Trophoblast cell (in vitro differentiated cells and primary cell): ENCODE measurements around the gene UCHL3. TPM values are rescaled to one million over a fixed set of nuclear protein-coding genes. Genes with fewer than 3 reads are reported as not detected.

Experiments used
- DNase-seq, 2 donors: peaks; one replicate each; pipeline ENCODE4 v3.0.0-alpha.2; 2016
- H2AFZ ChIP-seq: 2 replicates; pipeline ENCODE4 v1.6.1; 2013; ENCODE audit warnings: low read length, moderate library complexity, mild to moderate bottlenecking; ENCODE audit not compliant: insufficient read depth, poor library complexity
- H2AK5ac ChIP-seq: 2 replicates; pipeline ENCODE4 v1.6.1; 2013; ENCODE audit warnings: mild to moderate bottlenecking, low read length
- H2BK120ac ChIP-seq: 2 replicates; pipeline ENCODE4 v1.6.1; 2013; ENCODE audit warnings: low read length, mild to moderate bottlenecking, moderate library complexity; ENCODE audit not compliant: insufficient read depth, poor library complexity
- H2BK12ac ChIP-seq: 2 replicates; pipeline ENCODE4 v1.6.1; 2013; ENCODE audit warnings: mild to moderate bottlenecking, low read length, moderate library complexity
- H2BK5ac ChIP-seq: 2 replicates; pipeline ENCODE4 v1.6.1; 2013; ENCODE audit warnings: low read length, low read depth, moderate library complexity, mild to moderate bottlenecking; ENCODE audit not compliant: poor library complexity
- H3K14ac ChIP-seq: 2 replicates; pipeline ENCODE4 v1.6.1; 2013; ENCODE audit warnings: mild to moderate bottlenecking, low read length
- H3K18ac ChIP-seq: 2 replicates; pipeline ENCODE4 v1.6.1; 2013; ENCODE audit warnings: mild to moderate bottlenecking, low read length
- H3K23ac ChIP-seq: 2 replicates; pipeline ENCODE4 v1.6.1; 2013; ENCODE audit warnings: low read length
- H3K27ac ChIP-seq: 2 replicates; pipeline ENCODE4 v1.5.1; 2013; ENCODE audit warnings: low read depth, mild to moderate bottlenecking, inconsistent platforms, low read length, moderate library complexity
- H3K27me3 ChIP-seq: 2 replicates; pipeline ENCODE4 v1.6.1; 2013; ENCODE audit warnings: inconsistent platforms, mild to moderate bottlenecking, low read length, moderate library complexity; ENCODE audit not compliant: insufficient read depth
- H3K36me3 ChIP-seq, 2 experiments: 1 replicate in 1 of 2; 2 replicates in 1 of 2; pipeline ENCODE4 v1.6.1; 2013; ENCODE audit warnings: low read length in 2 of 2, mild to moderate bottlenecking in 2 of 2, moderate library complexity in 1 of 2; ENCODE audit not compliant: insufficient read depth in 2 of 2, control insufficient read depth in 1 of 2
- H3K4ac ChIP-seq: 2 replicates; pipeline ENCODE4 v1.6.1; 2013; ENCODE audit warnings: low read depth, mild to moderate bottlenecking, low read length, moderate library complexity
- H3K4me1 ChIP-seq, 2 experiments: 1 replicate in 1 of 2; 2 replicates in 1 of 2; pipeline ENCODE4 v1.6.1; 2013; ENCODE audit warnings: low read length in 2 of 2, mild to moderate bottlenecking in 2 of 2, moderate library complexity in 1 of 2; ENCODE audit not compliant: insufficient read depth in 2 of 2, control insufficient read depth in 1 of 2
- H3K4me2 ChIP-seq: 2 replicates; pipeline ENCODE4 v1.6.1; 2013; ENCODE audit warnings: inconsistent platforms, mild to moderate bottlenecking, low read length, moderate library complexity
- H3K4me3 ChIP-seq: 2 replicates; pipeline ENCODE4 v1.5.1; 2013; ENCODE audit warnings: mild to moderate bottlenecking, low read depth, low read length, inconsistent platforms
- H3K79me1 ChIP-seq: one replicate; pipeline ENCODE4 v1.6.1; 2013; ENCODE audit warnings: low read length
- H3K79me2 ChIP-seq: 2 replicates; pipeline ENCODE4 v1.6.1; 2013; ENCODE audit warnings: low read length, mild to moderate bottlenecking; ENCODE audit not compliant: control insufficient read depth, insufficient read depth, poor library complexity
- H3K9ac ChIP-seq: 2 replicates; pipeline ENCODE4 v1.6.1; 2013; ENCODE audit warnings: mild to moderate bottlenecking, low read length
- H3K9me3 ChIP-seq: 2 replicates; pipeline ENCODE4 v1.6.1; 2013; ENCODE audit warnings: low read depth, mild to moderate bottlenecking, control low read depth, inconsistent platforms, low read length; ENCODE audit not compliant: insufficient read depth
- H4K12ac ChIP-seq: 2 replicates; pipeline ENCODE4 v1.6.1; 2013; ENCODE audit warnings: low read depth, mild to moderate bottlenecking, low read length, moderate library complexity
- H4K8ac ChIP-seq: 2 replicates; pipeline ENCODE4 v1.6.1; 2013; ENCODE audit warnings: low read depth, mild to moderate bottlenecking, low read length, moderate library complexity
- H4K91ac ChIP-seq: one replicate; pipeline ENCODE4 v1.6.1; 2013; ENCODE audit warnings: low read depth, mild to moderate bottlenecking, low read length, moderate library complexity
- WGBS: extraction: QIAGEN DNeasy Blood & Tissue Kit; methylation state at CpG from one replicate; pipeline ENCODE4 v1.1.7; 2013; ENCODE audit warnings: missing lambda C conversion rate; ENCODE audit not compliant: insufficient read length, insufficient coverage; ENCODE audit errors: extremely low coverage; 5-methylcytosine and 5-hydroxymethylcytosine counted together
- polyA plus RNA-seq: library from polyadenylated mRNA; stranded (reverse); fragments of 200-250 nt; gene quantifications from 2 replicates; pipeline ENCODE4 v1.2.3, GENCODE V29; 2013

UCHL3 gene
- polyA plus RNA-seq: 77.7 and 78.6 TPM in 2 replicates

DNA sequence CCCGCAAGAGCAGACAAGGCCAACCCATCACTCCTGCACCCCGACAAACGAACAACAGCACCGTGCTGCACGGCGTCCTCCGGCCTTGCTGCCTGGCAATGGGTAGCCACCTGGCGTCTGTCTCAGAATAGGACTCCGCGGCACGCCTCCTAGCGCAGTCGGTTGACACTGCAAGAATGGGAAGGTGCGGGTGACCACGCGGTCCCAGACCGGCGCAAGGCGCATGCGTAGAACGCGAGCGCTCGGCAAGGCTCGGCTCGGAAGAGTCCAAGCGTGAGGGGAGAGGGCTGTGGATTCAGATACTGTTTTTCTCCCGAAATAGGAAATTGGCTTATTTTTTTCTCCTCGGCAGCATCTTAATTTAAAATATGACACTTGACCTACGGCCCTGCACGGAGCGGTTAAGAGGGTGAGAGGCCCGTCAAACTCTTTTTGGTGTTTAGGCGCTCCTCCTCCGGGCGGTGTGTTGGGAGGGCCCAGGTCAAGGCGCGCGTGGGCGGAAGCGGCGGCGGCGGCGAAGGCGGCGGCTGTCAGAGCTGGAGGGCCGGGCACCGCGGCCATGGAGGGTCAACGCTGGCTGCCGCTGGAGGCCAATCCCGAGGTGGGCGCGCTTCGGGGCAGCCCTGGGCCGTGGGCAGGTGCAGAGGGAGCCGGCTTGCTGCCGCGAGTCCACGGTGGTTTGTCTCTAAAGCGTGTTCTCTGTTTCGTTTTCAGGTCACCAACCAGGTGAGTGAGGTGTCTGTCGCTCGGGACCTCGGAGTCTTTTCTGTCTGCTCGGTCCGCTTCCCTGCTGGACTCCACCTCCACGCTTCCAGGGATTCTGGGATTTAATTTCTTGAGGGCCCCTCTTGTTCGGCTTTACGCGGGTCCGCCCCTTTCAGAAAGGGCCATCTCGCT is at the start of gene UCHL3:
Gene UCHL3, plus strand, starts transcription at position 530 of the 897 bp plus-strand sequence. Its CDS starts 30 bp downstream, at position 560.
- no peak within 1 kb of the TSS for H3K23ac ChIP-seq
- no peak within 1 kb of the TSS for H2AK5ac ChIP-seq
- peak within 1 kb of the TSS; percentile 53 for H2BK5ac ChIP-seq
- H3K9ac ChIP-seq: peak within 1 kb of the TSS; percentile 94
- H2BK120ac ChIP-seq: peak within 1 kb of the TSS; percentile 58
- peak; percentile 97 to 100 for DNase-seq
- peak within 1 kb of the TSS; percentile 67 for H3K18ac ChIP-seq
- peak within 1 kb of the TSS; percentile 85 for H2AFZ ChIP-seq
- peaks cover 0 to 2% of the 10 kb centered on the region in 2 experiments for H3K4me1 ChIP-seq
- H3K4me3 ChIP-seq: peak within 1 kb of the TSS; percentile 96
- H3K4ac ChIP-seq: no peak within 1 kb of the TSS
- no CpG with 5 or more reads among the region's 74 CpGs for WGBS
- H4K8ac ChIP-seq: peak within 1 kb of the TSS; percentile 64
- peak within 1 kb of the TSS; percentile 34 for H2BK12ac ChIP-seq
- peak within 1 kb of the TSS; percentile 51 for H4K91ac ChIP-seq
- H3K27me3 ChIP-seq: no peaks in the 10 kb centered on the region
- peak within 1 kb of the TSS; percentile 74 for H3K4me2 ChIP-seq
- peak within 1 kb of the TSS; percentile 43 for H3K27ac ChIP-seq
- no peak within 1 kb of the TSS for H4K12ac ChIP-seq
- peaks cover 4% of the 10 kb centered on the region for H3K79me1 ChIP-seq
- no peaks in the 10 kb centered on the region for H3K79me2 ChIP-seq
- H3K14ac ChIP-seq: peak within 1 kb of the TSS; percentile 63
- peaks cover 0 to 2% of the 10 kb centered on the region in 2 experiments for H3K36me3 ChIP-seq
- no peaks in the 10 kb centered on the region for H3K9me3 ChIP-seq

GRCh38 chr13:75505327-75505726 is 44.3 kb upstream of the UCHL3 start:
- Histone ChIP-seq H2AK5ac (no peak overlapping the region), H3K9ac (no peak overlapping the region), H3K79me2 (no peaks in the 10 kb centered on the region), H3K27ac (no peak overlapping the region), H3K27me3 (no peaks in the 10 kb centered on the region), H3K79me1 (no peaks in the 10 kb centered on the region), H4K91ac (no peak overlapping the region), H3K4me1 (no peaks in the 10 kb centered on the region), H3K18ac (no peak overlapping the region), H3K4ac (no peak overlapping the region), H3K4me2 (no peak overlapping the region), H2BK5ac (no peak overlapping the region), H4K12ac (no peak overlapping the region), H3K4me3 (no peak overlapping the region), H2BK12ac (no peak overlapping the region), H2BK120ac (no peak overlapping the region), H2AFZ (no peak overlapping the region), H3K36me3 (no peaks in the 10 kb centered on the region), H4K8ac (no peak overlapping the region), H3K23ac (no peak overlapping the region), H3K9me3 (no peaks in the 10 kb centered on the region), H3K14ac (no peak overlapping the region)
- DNase-seq: no peak
- WGBS: no CpG with 5 or more reads among the region's 3 CpGs

- Histone ChIP-seq H3K79me1 (no peaks in the 10 kb centered on the region), H3K27me3 (no peaks in the 10 kb centered on the region), H3K27ac (no peak overlapping the region), H2BK12ac (no peak overlapping the region), H3K23ac (no peak overlapping the region), H4K8ac (no peak overlapping the region), H3K36me3 (no peaks in the 10 kb centered on the region), H2AK5ac (no peak overlapping the region), H2BK120ac (no peak overlapping the region), H2BK5ac (no peak overlapping the region), H3K9ac (no peak overlapping the region), H3K4me2 (no peak overlapping the region), H4K91ac (no peak overlapping the region), H3K4me3 (no peak overlapping the region), H3K9me3 (no peaks in the 10 kb centered on the region), H2AFZ (no peak overlapping the region), H3K18ac (no peak overlapping the region), H3K79me2 (no peaks in the 10 kb centered on the region), H3K4ac (no peak overlapping the region), H4K12ac (no peak overlapping the region), H3K4me1 (no peaks in the 10 kb centered on the region), H3K14ac (no peak overlapping the region)
- DNase-seq: no peak
- WGBS: no CpG with 5 or more reads among the region's 1 CpG
These were observed 43.6 kb upstream of the UCHL3 start for GRCh38 chr13:75506018-75506417.

DNA sequence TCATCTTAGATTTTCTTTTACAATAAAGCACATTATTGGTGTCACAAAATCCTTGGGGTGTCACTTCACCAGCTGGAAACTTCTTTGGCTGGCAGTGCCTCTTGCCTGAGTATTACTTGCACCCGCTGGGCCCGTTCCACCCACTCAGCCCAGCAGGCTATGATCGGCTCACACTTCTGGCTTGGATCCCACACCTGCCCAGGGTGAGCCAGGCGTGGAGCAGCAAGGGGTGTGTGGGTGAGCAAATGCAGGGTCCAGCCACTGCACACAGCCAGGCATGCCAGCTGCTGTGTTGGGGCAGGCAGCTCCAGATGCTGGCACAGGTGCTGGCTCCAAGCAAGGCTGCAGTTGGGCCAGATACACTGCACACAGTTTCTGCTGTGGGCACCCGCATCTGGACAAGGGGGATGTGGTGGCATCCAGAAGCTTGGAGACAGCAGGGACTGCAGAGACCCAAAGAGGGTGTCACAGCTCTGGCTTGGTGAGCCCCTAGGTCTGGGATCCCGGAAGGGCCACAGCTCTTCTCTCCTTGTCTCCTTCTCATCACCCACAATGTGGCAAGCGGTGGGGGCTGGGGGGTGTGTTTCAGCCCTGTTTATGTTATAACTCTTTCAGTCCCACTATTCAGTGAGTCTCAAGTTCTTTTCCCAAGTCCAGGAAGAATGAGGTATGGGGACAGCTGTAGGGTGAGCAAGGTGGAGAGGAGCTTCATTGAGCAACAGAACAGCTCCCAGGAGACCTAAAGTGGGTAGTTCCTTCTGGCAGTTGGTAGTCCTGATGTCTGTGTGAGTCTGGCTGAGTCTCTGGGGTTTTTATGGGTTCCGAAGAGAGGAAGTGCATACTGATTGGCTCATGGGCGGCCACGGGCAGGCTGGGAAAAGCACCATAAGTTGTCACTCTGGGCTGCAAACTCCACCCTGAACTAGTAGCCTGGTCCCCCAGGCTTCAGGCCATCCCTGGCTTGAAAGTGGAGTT is 42.3 kb upstream of the UCHL3 start:
- no peaks in the 10 kb centered on the region for H3K79me1 ChIP-seq
- no peak overlapping the region for H3K14ac ChIP-seq
- H2BK120ac ChIP-seq: no peak overlapping the region
- H3K27ac ChIP-seq: no peak overlapping the region
- no peak for DNase-seq
- H3K36me3 ChIP-seq: no peaks in the 10 kb centered on the region
- no peaks in the 10 kb centered on the region for H3K27me3 ChIP-seq
- WGBS: no CpG with 5 or more reads among the region's 10 CpGs
- H2BK12ac ChIP-seq: no peak overlapping the region
- H4K8ac ChIP-seq: no peak overlapping the region
- no peak overlapping the region for H4K91ac ChIP-seq
- no peaks in the 10 kb centered on the region for H3K9me3 ChIP-seq
- H3K4me1 ChIP-seq: no peaks in the 10 kb centered on the region
- no peak overlapping the region for H3K18ac ChIP-seq
- no peak overlapping the region for H4K12ac ChIP-seq
- no peaks in the 10 kb centered on the region for H3K79me2 ChIP-seq
- no peak overlapping the region for H3K9ac ChIP-seq
- no peak overlapping the region for H3K23ac ChIP-seq
- H2AK5ac ChIP-seq: no peak overlapping the region
- no peak overlapping the region for H3K4me3 ChIP-seq
- no peak overlapping the region for H3K4ac ChIP-seq
- no peak overlapping the region for H3K4me2 ChIP-seq
- no peak overlapping the region for H2BK5ac ChIP-seq
- no peak overlapping the region for H2AFZ ChIP-seq
